Activated naive CD8-positive, alpha-beta T cell treated with anti-CD3 and anti-CD28 coated beads, Interleukin-2, amount 10 ng/mL, durations not matched to agents 7 days and 5 days (primary cell): Measurements from ENCODE around the gene UROS. TPM values are rescaled to one million over a fixed set of nuclear protein-coding genes. Genes with fewer than 3 reads are reported as not detected.
A peak's percentile ranks its signal among the peaks of the same experiment; 100 is the strongest.

Experiments used
- ATAC-seq: fragments of 150-1000 bp; cut with Tn5 transposase; one replicate; pipeline ENCODE4 v1.10.0; 2021; ENCODE audit warnings: low read depth, moderate library complexity
- POLR2A ChIA-PET: fragments of 350-600 bp; sonication (Branson Sonifier 250); formaldehyde crosslinking; loops from one replicate; lab custom pipeline; 2021; ENCODE audit warnings: antibody characterized with exemption; lab: Charles Lee
- DNase-seq: peaks from one replicate; pipeline ENCODE4 v3.0.0; 2021
- H3K27ac Mint-ChIP-seq: one replicate; pipeline ENCODE4 v1.8.0; 2022; ENCODE audit warnings: mild to moderate bottlenecking, mixed read lengths
- H3K27me3 Mint-ChIP-seq: one replicate; pipeline ENCODE4 v1.8.0; 2022; ENCODE audit warnings: mild to moderate bottlenecking, moderate library complexity, mixed read lengths
- H3K36me3 Mint-ChIP-seq: one replicate; pipeline ENCODE4 v1.8.0; 2021; ENCODE audit warnings: mild to moderate bottlenecking, mixed read lengths
- H3K4me1 Mint-ChIP-seq: one replicate; pipeline ENCODE4 v1.8.0; 2021; ENCODE audit warnings: mixed read lengths
- H3K4me3 Mint-ChIP-seq: one replicate; pipeline ENCODE4 v1.8.0; 2022; ENCODE audit warnings: mild to moderate bottlenecking, moderate library complexity, mixed read lengths
- H3K9me3 Mint-ChIP-seq: one replicate; pipeline ENCODE4 v1.8.0; 2021; ENCODE audit warnings: mixed read lengths
- total RNA-seq, 2 experiments: library from RNA; stranded (reverse); gene quantifications; one replicate each; pipeline ENCODE4 v1.2.3, GENCODE V29; 2021

UROS gene
- total RNA-seq: 10 to 100 TPM; 45.4 to 45.9 TPM

DNA sequence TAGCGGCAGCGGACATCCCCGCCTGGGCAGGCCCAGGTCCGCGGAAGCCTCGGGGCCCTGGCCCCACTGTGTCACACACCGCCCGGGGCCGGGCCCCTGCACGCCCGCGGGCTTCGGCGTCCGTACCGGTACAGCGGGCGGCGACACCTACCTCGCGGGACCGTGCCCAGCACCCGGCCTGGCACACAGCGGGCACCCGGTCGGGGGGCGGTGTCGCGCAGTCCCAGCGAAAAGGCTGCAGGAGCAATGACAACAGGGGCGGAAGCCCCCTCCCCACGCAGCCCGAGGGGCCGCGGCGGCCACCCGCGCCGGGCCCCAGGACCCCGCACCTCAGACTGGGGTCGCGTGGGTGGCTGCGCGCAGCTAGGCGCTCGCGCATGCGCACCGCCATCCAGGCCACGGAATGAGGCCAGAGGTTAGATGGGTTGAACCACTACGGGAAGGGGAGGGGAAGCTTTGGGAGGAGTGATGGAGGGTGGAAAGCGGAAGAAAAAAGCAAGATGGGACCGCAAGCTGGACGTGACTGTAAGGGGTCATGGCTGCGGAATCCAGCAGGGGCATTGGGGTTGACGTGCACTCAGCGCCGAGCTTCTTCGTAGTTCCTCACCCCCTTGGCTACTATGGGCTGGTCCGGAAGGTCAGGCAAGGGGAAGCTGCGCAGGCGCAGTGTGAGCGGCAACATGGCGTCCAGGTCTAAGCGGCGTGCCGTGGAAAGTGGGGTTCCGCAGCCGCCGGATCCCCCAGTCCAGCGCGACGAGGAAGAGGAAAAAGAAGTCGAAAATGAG, at the start of gene UROS, which contains the start of gene BCCIP:
Gene UROS (minus strand): TSS at position 381 of the 785 bp plus-strand sequence. CDS start 6,759 bp downstream, outside the sequence.
Gene BCCIP (plus strand): TSS at position 669 of the 785 bp plus-strand sequence. CDS start 12 bp downstream, at position 681.
- peak within 1 kb of the TSS; percentile 81 for H3K27ac Mint-ChIP-seq
- DNase-seq (peak; percentile 92), ATAC-seq (peak; percentile 89)
- no peaks in the 10 kb centered on the region for H3K9me3 Mint-ChIP-seq
- H3K4me3 Mint-ChIP-seq: peak within 1 kb of the TSS; percentile 80
- peaks cover 21% of the 10 kb centered on the region for H3K4me1 Mint-ChIP-seq
- H3K27me3 Mint-ChIP-seq: no peaks in the 10 kb centered on the region
- peaks cover 6% of the 10 kb centered on the region for H3K36me3 Mint-ChIP-seq
- POLR2A ChIA-PET: interaction anchor here (0.9 to 1.7 kb wide), 7 partner anchors 8 to 105 kb away, joined by 4 to 20 read pairs (median 4); partner anchors contain the start of gene EDRF1

DNA sequence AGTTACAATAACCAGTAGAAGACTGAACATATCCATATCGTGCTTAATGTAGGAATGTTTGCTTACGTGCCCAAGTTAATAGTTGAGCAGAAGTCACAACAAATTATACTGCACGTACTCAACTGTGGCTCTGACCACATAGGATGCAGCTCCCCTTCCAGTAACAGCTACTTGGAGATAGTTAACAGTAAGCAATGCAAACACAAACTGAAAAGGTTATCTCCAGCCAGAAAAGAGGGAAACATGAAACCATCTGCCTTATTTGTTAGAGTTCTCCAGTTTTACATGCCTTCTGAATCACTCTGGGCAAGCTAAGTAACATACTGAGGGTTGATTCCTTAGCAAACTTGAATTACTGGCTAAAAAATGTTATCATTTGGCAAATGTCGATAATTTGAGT, 48.3 kb upstream of the UROS start:
- POLR2A ChIA-PET: no interaction called here
- ATAC-seq (no peak), DNase-seq (no peak)
- Mint-ChIP-seq H3K9me3 (peaks cover 7% of the 10 kb centered on the region), H3K4me1 (no peaks in the 10 kb centered on the region), H3K36me3 (peaks cover 17% of the 10 kb centered on the region), H3K27me3 (no peaks in the 10 kb centered on the region), H3K4me3 (no peak overlapping the region), H3K27ac (no peak overlapping the region)

DNA sequence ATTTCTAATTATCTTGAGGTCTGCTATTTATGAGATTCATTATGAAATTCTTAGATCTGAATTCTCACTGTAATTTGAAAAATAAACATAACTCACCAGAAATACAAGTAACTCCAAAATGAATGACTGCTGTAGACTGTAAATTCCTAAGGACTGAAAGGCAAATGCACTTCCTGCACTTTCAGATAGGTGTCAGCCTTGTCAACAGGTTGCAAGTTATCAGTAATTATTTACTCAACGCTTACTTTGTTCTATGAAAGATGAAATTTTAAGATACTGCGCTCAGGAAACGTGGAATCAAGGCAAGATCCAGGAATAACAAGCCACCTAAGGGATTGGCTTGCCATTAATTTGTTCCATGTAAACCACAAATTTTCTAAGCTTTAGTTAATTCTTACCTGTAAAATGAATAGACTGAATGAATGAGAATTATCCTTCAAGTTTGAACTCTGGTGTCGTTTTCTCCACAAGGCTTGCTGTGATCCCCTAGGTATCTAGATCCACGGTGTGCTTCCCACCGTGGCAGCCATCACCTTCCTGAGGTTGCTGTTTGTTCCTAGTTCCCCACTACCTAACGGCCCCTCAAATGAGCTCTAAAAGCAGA, 45.4 kb upstream of the UROS start:
- DNase-seq (no peak), ATAC-seq (no peak)
- POLR2A ChIA-PET: no interaction called here
- Mint-ChIP-seq H3K4me1 (no peaks in the 10 kb centered on the region), H3K9me3 (no peaks in the 10 kb centered on the region), H3K27me3 (no peaks in the 10 kb centered on the region), H3K36me3 (peaks cover 3% of the 10 kb centered on the region), H3K27ac (no peak overlapping the region), H3K4me3 (no peak overlapping the region)

DNA sequence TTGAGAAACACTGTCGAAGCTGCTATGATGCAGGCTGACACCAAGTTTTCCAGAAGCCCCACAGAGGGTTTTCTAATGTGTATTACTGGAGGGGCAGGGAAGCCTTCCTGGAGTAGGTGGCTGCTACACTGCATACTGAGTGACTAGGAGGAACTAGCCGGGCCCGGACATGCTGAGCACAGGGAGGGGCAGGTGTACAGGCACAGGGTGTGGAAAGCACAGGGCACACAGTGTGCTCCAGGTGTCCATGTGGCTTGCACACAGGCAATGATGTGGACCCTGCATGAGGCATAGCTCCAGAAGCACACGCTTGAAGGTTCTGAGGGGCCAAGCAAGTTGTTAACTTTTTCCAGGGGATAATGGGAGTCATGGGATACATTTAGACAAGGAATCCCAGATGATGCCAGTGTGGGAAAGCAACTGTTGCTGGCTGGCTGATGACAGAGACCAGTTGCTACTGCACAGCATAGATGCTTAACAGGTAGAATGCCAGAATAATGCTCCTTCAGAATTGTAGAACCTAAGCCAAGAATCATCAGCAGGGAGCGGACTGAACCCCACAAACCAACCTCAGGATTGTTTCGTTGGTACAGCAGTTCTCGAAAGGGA, 43.5 kb upstream of the UROS start:
- H3K9me3 Mint-ChIP-seq: no peaks in the 10 kb centered on the region
- H3K27ac Mint-ChIP-seq: no peak overlapping the region
- H3K27me3 Mint-ChIP-seq: no peaks in the 10 kb centered on the region
- no peak overlapping the region for H3K4me3 Mint-ChIP-seq
- H3K4me1 Mint-ChIP-seq: no peaks in the 10 kb centered on the region
- POLR2A ChIA-PET: no interaction called here
- DNase-seq: no peak
- no peak for ATAC-seq
- H3K36me3 Mint-ChIP-seq: no peaks in the 10 kb centered on the region

DNA sequence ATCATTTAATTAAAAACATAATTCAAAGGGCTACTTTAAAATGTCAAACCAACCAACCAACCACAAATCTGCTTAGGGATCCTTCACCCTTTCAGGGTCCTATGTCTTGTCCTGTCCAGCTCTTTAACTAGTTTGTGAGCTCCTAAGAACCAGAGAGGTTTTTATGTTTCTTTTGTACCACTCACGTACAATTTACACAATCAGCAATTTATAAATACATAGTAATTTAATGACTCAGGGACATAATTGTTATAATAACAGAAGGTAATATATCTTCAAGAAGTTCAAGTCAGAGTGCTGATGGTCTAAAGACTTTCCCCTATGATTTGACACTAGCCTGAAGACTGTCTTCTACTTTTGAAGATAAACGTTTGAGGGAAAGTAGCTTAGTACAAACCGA, 42.1 kb upstream of the UROS start:
- ATAC-seq (no peak), DNase-seq (no peak)
- H3K27ac Mint-ChIP-seq: no peak overlapping the region
- H3K27me3 Mint-ChIP-seq: no peaks in the 10 kb centered on the region
- H3K4me1 Mint-ChIP-seq: no peaks in the 10 kb centered on the region
- H3K4me3 Mint-ChIP-seq: no peak overlapping the region
- H3K9me3 Mint-ChIP-seq: no peaks in the 10 kb centered on the region
- H3K36me3 Mint-ChIP-seq: no peaks in the 10 kb centered on the region
- POLR2A ChIA-PET: interaction anchor here (0.6 kb wide), 1 partner anchor 20 kb away, joined by 3 read pairs; no protein-coding TSS in a partner anchor

DNA sequence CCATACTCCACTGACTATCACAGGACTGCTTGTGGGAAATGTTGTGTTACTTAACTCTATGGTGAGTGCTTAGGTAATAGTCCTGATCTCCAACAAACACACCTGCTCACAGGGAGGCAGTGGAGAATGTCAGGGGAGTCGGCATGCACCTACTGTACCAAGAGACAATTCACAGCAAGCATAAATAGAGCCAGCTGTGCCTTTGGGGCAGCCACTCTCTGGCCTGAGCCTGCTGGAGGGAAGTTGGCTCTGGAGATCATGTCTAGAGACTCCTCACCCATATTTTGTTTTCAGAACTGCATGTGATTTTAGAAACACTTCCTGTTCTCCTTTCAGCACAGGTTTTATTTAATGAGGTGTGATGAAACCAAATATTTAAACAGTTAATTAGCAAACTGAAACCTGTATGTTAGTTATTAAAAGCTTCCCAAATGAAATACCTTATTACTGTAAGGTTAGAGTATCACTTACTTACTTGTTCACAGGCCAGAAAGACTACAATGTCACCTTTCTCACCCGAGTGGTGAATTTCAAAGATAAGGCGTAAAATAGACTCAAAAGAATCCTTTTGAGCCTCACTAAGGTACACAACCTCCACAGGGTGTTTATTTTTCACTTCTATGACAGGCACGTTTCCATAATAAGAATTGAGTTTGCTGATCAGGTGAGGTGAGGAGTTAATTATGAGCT, 36.2 kb upstream of the UROS start:
- DNase-seq: no peak
- Mint-ChIP-seq H3K4me3 (no peak overlapping the region), H3K4me1 (peaks cover 4% of the 10 kb centered on the region), H3K27ac (no peak overlapping the region), H3K9me3 (no peaks in the 10 kb centered on the region), H3K27me3 (no peaks in the 10 kb centered on the region), H3K36me3 (peaks cover 3% of the 10 kb centered on the region)
- ATAC-seq: no peak
- POLR2A ChIA-PET: no interaction called here

DNA sequence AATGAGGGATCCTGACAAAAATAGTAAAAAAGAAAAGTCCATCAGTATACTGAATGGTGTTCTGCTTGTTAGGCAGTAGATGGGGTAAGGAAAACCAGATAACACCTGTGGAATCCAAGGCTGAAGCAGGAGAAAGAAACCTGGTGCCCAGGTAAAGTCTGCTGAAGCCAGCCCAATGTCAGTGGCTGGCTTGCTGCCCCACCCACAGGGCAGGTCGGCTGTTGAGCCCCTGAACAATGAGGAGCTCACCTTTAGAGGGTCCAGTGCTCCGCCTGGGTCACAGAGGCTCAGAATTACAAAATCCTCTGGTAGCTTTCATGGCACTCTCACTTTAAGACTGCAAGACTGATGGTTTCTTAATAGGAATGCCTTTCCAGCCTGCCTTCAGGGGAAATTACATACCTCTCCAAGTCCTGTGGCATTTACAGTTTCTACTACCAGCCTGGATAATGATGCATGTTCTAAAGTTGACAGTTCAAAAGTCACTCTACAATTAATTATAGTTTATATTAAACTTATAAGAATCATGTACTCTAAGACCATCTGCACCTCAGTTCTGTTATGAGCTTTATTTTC, 34.2 kb upstream of the UROS start:
- H3K9me3 Mint-ChIP-seq: no peaks in the 10 kb centered on the region
- H3K27ac Mint-ChIP-seq: no peak overlapping the region
- H3K27me3 Mint-ChIP-seq: no peaks in the 10 kb centered on the region
- H3K4me3 Mint-ChIP-seq: no peak overlapping the region
- POLR2A ChIA-PET: no interaction called here
- DNase-seq (no peak), ATAC-seq (no peak)
- peaks cover 4% of the 10 kb centered on the region for H3K4me1 Mint-ChIP-seq
- peaks cover 4% of the 10 kb centered on the region for H3K36me3 Mint-ChIP-seq

DNA sequence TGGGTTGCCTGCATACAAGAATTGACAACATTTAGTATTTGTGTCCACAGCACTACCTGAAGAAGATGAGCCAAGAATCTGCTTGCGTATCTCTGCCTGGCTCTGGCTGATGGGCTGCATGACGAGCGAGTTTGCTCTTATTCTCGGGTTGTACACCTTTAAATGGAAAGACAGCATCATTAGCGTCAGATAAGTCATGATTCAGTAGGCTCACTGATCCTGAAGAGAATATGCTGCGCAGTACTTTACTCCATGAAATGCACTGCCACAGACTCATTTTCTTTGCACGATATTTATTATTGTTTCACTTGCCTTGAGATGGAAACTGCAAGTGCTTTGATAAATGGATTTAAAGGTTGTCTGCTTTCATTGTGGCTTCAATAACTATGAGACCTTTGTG, 29.4 kb upstream of the UROS start:
- Mint-ChIP-seq H3K4me1 (no peaks in the 10 kb centered on the region), H3K27ac (no peak overlapping the region), H3K27me3 (no peaks in the 10 kb centered on the region), H3K9me3 (no peaks in the 10 kb centered on the region), H3K36me3 (peaks cover 10% of the 10 kb centered on the region), H3K4me3 (no peak overlapping the region)
- POLR2A ChIA-PET: no interaction called here
- no peak for DNase-seq
- no peak for ATAC-seq

DNA sequence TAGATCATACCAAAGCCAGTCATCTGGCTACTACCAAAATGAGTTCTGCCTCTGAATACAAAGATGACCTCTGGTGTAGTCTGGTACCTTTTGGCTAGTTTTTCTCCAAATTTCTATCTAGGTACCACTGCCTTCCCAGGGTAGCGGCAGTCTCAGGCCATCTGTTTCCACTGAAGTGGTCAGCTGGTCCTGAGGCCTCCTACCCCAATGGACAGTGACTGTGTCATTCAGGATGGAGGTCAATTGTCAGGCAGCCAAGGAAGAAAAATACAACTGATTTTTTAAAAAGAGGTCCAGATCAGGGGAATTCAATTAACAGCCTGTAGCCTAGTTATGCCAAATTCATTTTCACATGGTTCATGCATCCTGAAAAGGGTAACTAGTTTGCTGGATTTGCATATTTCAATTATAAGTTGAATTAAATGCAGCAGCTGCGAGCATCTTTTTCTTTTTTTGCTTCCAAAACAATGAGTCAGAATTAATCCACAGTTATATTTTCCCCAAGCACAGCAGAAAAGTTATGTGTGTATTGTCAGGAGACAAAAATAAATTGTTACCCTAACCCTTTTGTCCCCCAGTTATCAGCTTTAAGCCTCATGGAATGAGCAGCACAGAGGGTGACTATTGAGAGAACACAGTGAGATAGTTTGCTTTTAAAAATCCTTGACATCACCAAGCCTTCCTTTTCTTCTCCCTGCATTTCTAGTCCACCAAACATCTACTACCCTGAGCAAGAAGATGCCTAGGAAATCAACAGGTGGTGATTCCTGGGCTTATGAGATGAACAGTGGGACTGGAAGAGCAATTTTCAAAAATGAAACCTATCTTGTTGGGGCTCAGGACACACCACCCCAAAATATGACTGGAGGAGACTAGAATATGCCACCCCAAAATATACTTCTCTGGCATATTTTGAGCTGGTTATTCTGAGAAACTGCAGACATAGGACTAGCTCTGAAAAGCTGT, 28.0 kb upstream of the UROS start:
- Mint-ChIP-seq H3K4me3 (no peak overlapping the region), H3K4me1 (no peaks in the 10 kb centered on the region), H3K27me3 (no peaks in the 10 kb centered on the region), H3K9me3 (no peaks in the 10 kb centered on the region), H3K27ac (no peak overlapping the region), H3K36me3 (peaks cover 10% of the 10 kb centered on the region)
- ATAC-seq: no peak
- POLR2A ChIA-PET: no interaction called here
- DNase-seq: no peak

DNA sequence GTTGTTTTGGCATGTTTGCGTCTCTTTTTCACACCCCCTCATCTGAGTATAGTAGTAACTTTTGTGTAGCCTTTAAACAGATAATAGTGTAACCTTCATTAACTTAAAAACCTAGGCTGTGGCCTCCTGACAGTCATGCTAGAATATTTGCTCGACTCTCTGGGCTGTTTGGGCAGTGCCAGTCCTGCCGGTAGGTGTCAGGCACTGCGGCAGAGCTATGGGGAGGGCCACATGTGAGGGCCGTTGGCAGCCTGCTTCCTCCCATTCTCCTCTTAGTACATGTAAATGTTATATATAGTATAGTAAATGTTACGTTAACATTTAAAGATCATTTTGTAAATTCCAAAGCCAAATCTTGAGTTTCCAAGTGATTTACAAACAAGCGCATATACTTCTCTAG, 26.4 kb upstream of the UROS start:
- H3K27ac Mint-ChIP-seq: no peak overlapping the region
- ATAC-seq: no peak
- POLR2A ChIA-PET: no interaction called here
- no peak for DNase-seq
- H3K4me1 Mint-ChIP-seq: no peaks in the 10 kb centered on the region
- H3K27me3 Mint-ChIP-seq: no peaks in the 10 kb centered on the region
- H3K4me3 Mint-ChIP-seq: no peak overlapping the region
- H3K9me3 Mint-ChIP-seq: no peaks in the 10 kb centered on the region
- peaks cover 9% of the 10 kb centered on the region for H3K36me3 Mint-ChIP-seq

DNA sequence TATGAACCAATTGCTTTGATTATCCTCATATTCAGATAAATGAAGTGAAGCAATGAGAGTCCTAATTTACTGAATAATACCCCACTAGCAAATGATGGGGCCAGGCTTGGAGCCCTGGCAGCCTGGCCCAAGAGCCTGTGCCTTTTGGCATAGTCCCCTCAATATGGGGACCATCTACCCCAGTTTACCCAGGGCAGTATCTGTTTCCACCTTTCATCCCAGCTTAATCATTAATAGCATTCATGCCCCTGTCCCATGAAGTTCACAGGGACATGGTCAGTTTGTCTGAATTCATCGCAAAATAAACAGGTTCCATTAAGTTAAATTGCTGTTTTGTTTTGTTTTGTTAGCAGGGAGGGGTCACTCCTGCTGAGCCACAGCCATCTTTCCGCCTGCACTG, 25.8 kb upstream of the UROS start:
- Mint-ChIP-seq H3K4me3 (no peak overlapping the region), H3K4me1 (no peaks in the 10 kb centered on the region)

DNA sequence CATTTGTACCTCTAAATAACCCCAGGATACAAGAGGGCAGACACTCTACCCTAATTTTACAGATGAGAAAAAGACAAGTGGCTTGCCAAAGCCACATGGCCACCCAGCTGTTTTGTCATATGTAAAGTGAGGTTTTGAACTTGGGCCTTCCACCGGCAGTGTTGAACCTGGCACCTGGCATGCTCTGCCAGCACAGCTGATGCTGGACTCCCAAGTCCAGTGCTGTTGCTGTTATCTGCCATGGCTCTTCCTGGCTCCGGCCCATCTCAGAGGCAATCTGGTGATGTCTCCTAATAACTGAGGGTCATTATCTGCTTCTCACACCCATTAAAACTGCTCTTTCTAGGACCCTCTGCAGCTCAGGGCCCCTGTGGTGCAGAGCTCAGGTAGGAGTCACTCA, 25.3 kb upstream of the UROS start:
- no peak overlapping the region for H3K27ac Mint-ChIP-seq
- no peak overlapping the region for H3K4me3 Mint-ChIP-seq
- peaks cover 7% of the 10 kb centered on the region for H3K36me3 Mint-ChIP-seq
- DNase-seq (no peak), ATAC-seq (no peak)
- no peaks in the 10 kb centered on the region for H3K9me3 Mint-ChIP-seq
- H3K4me1 Mint-ChIP-seq: no peaks in the 10 kb centered on the region
- POLR2A ChIA-PET: no interaction called here
- no peaks in the 10 kb centered on the region for H3K27me3 Mint-ChIP-seq

More for the DNA sequence above, 25.8 kb upstream of the UROS start:
- POLR2A ChIA-PET: no interaction called here
- no peaks in the 10 kb centered on the region for H3K9me3 Mint-ChIP-seq
- H3K27ac Mint-ChIP-seq: no peak overlapping the region
- DNase-seq (no peak), ATAC-seq (no peak)
- H3K27me3 Mint-ChIP-seq: no peaks in the 10 kb centered on the region
- peaks cover 8% of the 10 kb centered on the region for H3K36me3 Mint-ChIP-seq
